GM18909 (cell line): Measurements from ENCODE around the gene KLHDC2.
"Not testable (repeated sequence)": the region's sequence is repeated elsewhere in the genome, so short reads cannot be mapped to it uniquely, and the experiment has no call there.

Source experiments
- ATAC-seq: cut with Tn5 transposase; IDR thresholded peaks from one replicate; pipeline ENCODE4 v1.9.1; 2021; ENCODE audit warnings: mild to moderate bottlenecking; ENCODE audit not compliant: unreplicated experiment, poor library complexity

Gene KLHDC2

GRCh38 chr14:49774106-49774505, 6.2 kb downstream of the KLHDC2 start:
- ATAC-seq, result no peak

GRCh38 chr14:49778421-49778820, 10.5 kb downstream of the KLHDC2 start:
- ATAC-seq, result no peak

GRCh38 chr14:49781040-49781439, 13.1 kb downstream of the KLHDC2 start:
- ATAC-seq, result not testable (repeated sequence)

- no peak for ATAC-seq
Measured at GRCh38 chr14:49783394-49784014, 15.6 kb downstream of the KLHDC2 start.

GRCh38 chr14:49786315-49786714, 18.4 kb downstream of the KLHDC2 start:
- ATAC-seq, result no peak

- ATAC-seq, result no peak
Measured at GRCh38 chr14:49792618-49793017, 24.7 kb downstream of the KLHDC2 start.

GRCh38 chr14:49796025-49796424, 28.1 kb downstream of the KLHDC2 start:
- no peak for ATAC-seq

- ATAC-seq, result no peak
Measured at GRCh38 chr14:49808780-49809179, 40.8 kb downstream of the KLHDC2 start.

GRCh38 chr14:49816118-49816517, 48.2 kb downstream of the KLHDC2 start:
- ATAC-seq, result not testable (repeated sequence)

GRCh38 chr14:49816844-49817243, 48.9 kb downstream of the KLHDC2 start:
- ATAC-seq, result no peak

GRCh38 chr14:49820176-49820575, 52.2 kb downstream of the KLHDC2 start:
- no peak for ATAC-seq

- no peak for ATAC-seq
Measured at GRCh38 chr14:49828640-49829039, 60.7 kb downstream of the KLHDC2 start.
